Neural cell (in vitro differentiated cells): ENCODE results near the gene MAD1L1. TPM values are rescaled to one million over a fixed set of nuclear protein-coding genes. Genes with fewer than 3 reads are reported as not detected.

Experiments used
- H2AFZ ChIP-seq: fragments of 200-600, 300-800 bp; sonication (generic), shearing (Covaris generic); 2 replicates; pipeline ENCODE4 v1.6.0; 2014; ENCODE audit warnings: low read depth, mild to moderate bottlenecking, antibody characterized with exemption, low read length, moderate library complexity
- H3F3A ChIP-seq: fragments of 200-600 bp; shearing (Covaris generic); 2 replicates; pipeline ENCODE4 v1.6.1; 2016; ENCODE audit warnings: mild to moderate bottlenecking, moderate library complexity, mixed read lengths, antibody characterized with exemption, low read length; ENCODE audit not compliant: insufficient read depth, poor library complexity, severe bottlenecking
- H3K27ac ChIP-seq: fragments of 200-600, 300-800 bp; sonication (generic), shearing (Covaris generic); 2 replicates; pipeline ENCODE4 v1.5.1; 2014; ENCODE audit warnings: mild to moderate bottlenecking, low read length, moderate library complexity
- H3K27me3 ChIP-seq: fragments of 300-800, 200-600 bp; sonication (generic), shearing (Covaris generic); 2 replicates; pipeline ENCODE4 v1.6.0; 2014; ENCODE audit warnings: mild to moderate bottlenecking, low read depth, low read length, moderate library complexity; ENCODE audit not compliant: insufficient read depth
- H3K36me3 ChIP-seq: fragments of 300-800, 200-600 bp; sonication (generic), shearing (Covaris generic); 2 replicates; pipeline ENCODE4 v1.5.1; 2014; ENCODE audit warnings: mild to moderate bottlenecking, antibody characterized with exemption, low read length, moderate library complexity; ENCODE audit not compliant: insufficient read depth
- H3K4me2 ChIP-seq: fragments of 300-800, 200-600 bp; sonication (generic), shearing (Covaris generic); 2 replicates; pipeline ENCODE4 v1.6.0; 2014; ENCODE audit warnings: mild to moderate bottlenecking, low read length
- H3K4me3 ChIP-seq: fragments of 300-800, 200-600 bp; sonication (generic), shearing (Covaris generic); 2 replicates; pipeline ENCODE4 v1.5.1; 2014; ENCODE audit warnings: mild to moderate bottlenecking, low read length, moderate library complexity
- H3K79me2 ChIP-seq: fragments of 200-600 bp; shearing (Covaris generic); replicated peaks from 2 replicates; pipeline ENCODE4 v1.6.0; 2014; ENCODE audit warnings: mild to moderate bottlenecking, low read length, moderate library complexity; ENCODE audit not compliant: insufficient read depth
- H3K9ac ChIP-seq: fragments of 300-800, 200-600 bp; sonication (generic), shearing (Covaris generic); 2 replicates; pipeline ENCODE4 v1.6.1; 2016; ENCODE audit warnings: mild to moderate bottlenecking, low read length, mixed read lengths
- H3K9me2 ChIP-seq: fragments of 200-600 bp; shearing (Covaris generic); 2 replicates; pipeline ENCODE4 v1.6.1; 2016; ENCODE audit warnings: mild to moderate bottlenecking, low read length, mixed read lengths; ENCODE audit not compliant: insufficient read depth
- H3K9me3 ChIP-seq: fragments of 200-600, 300-800 bp; sonication (generic), shearing (Covaris generic); 2 replicates; pipeline ENCODE4 v1.6.1; 2016; ENCODE audit warnings: mild to moderate bottlenecking, mixed run types, low read length, moderate library complexity, mixed read lengths
- H4K20me1 ChIP-seq: fragments of 200-600 bp; shearing (Covaris generic); 2 replicates; pipeline ENCODE4 v1.6.1; 2016; ENCODE audit warnings: mild to moderate bottlenecking, mixed run types; ENCODE audit not compliant: insufficient read depth
- EP300 ChIP-seq: fragments of 450-650 bp; conservative IDR thresholded peaks from 2 replicates; pipeline ENCODE4 v1.6.1; 2014; ENCODE audit warnings: antibody characterized with exemption, mild to moderate bottlenecking, moderate library complexity; ENCODE audit not compliant: poor library complexity, severe bottlenecking
- EZH2 ChIP-seq: fragments of 200-600, 300-800 bp; shearing (Covaris generic), sonication (generic); IDR thresholded peaks from 2 replicates; pipeline ENCODE4 v1.6.1; 2014; ENCODE audit warnings: antibody characterized with exemption, low read length, borderline replicate concordance, mild to moderate bottlenecking; ENCODE audit not compliant: insufficient read depth, poor library complexity, severe bottlenecking
- MXI1 ChIP-seq: fragments of 450-650 bp; conservative IDR thresholded peaks from 2 replicates; pipeline ENCODE4 v1.6.1; 2014; ENCODE audit warnings: antibody characterized with exemption, mild to moderate bottlenecking; ENCODE audit not compliant: poor library complexity, severe bottlenecking
- POLR2AphosphoS5 ChIP-seq: IDR thresholded peaks from 2 replicates; pipeline ENCODE4 v1.6.1; 2012
- RAD21 ChIP-seq: fragments of 450-650 bp; conservative IDR thresholded peaks from 2 replicates; pipeline ENCODE4 v1.6.1; 2014; ENCODE audit warnings: antibody characterized with exemption, mild to moderate bottlenecking, moderate library complexity
- SMC3 ChIP-seq: fragments of 450-650 bp; conservative IDR thresholded peaks from 2 replicates; pipeline ENCODE4 v1.6.1; 2014; ENCODE audit warnings: antibody characterized with exemption, mild to moderate bottlenecking, moderate library complexity; ENCODE audit not compliant: poor library complexity
- TAF1 ChIP-seq: IDR thresholded peaks from 2 replicates; pipeline ENCODE4 v1.6.1; 2012; ENCODE audit warnings: low read depth
- polyA plus RNA-seq: library from polyadenylated mRNA; depleted of rRNA; stranded (reverse); fragments of >200 nt; gene quantifications from 2 replicates; pipeline ENCODE4 v1.2.3, GENCODE V29; 2014
- TF ChIP-seq, protein P1 (sequence below): fragments of 450-650 bp; IDR thresholded peaks from 2 replicates; pipeline ENCODE4 v1.5.1; 2014; ENCODE audit warnings: antibody characterized with exemption, mild to moderate bottlenecking, moderate library complexity; ENCODE audit not compliant: poor library complexity, severe bottlenecking
- TF ChIP-seq, protein P2 (sequence below): IDR thresholded peaks from 2 replicates; pipeline ENCODE4 v1.6.1; 2012; ENCODE audit warnings: borderline replicate concordance

The MAD1L1 gene
- polyA plus RNA-seq, 1 donor from 2014 or later: 31.4 TPM

DNA sequence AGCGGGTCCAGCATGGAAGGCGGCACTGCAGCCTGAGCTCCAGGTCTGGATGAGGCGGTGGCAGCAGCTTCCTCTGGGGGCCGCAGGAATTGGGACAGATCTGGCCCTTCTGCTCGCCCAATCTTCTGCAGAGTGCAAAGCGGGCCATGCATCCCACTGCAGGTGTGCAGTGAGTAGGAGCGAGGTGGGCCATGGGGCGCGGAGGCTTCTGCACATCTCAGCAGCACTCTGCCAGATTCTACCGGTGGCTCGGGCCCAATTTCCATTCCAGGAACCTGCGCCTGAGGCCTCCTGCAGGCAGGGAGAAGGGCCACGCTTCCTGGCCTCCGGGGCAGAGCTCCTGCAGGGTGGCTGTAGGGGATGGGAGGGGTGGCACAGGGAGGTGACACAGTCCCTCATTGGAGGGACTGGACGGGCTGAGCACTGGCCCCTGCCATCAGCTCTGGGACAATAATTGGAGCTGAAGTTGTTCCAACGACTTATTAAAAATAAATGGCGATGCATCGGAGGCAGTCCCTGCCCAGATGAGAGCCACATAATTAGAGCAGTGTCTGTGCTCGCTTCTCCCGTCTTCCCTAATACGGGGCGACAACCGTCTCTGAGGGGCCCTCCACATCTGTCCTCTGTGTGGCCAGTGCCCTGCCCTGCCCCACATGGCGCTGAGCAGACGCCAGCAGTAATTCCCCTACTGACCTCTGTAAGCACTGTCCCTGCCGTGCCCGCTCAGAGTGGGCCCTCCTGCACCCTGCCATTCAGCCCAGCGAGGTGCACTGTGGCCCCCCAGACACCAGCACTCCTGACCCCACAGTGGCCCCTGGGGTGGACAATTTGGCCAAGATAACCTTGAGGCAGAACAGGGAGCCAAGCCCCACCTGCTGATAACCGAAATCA lies 365.1 kb downstream of the MAD1L1 start:
- Histone ChIP-seq H3K36me3 (no peaks in the 10 kb centered on the region), H2AFZ (no peak overlapping the region), H3K27ac (no peak overlapping the region), H3K79me2 (no peaks in the 10 kb centered on the region), H3F3A (no peaks in the 10 kb centered on the region), H3K4me2 (no peak overlapping the region), H3K27me3 (no peaks in the 10 kb centered on the region), H4K20me1 (no peaks in the 10 kb centered on the region), H3K4me3 (no peak overlapping the region), H3K9ac (no peak overlapping the region), H3K9me2 (no peaks in the 10 kb centered on the region), H3K9me3 (no peaks in the 10 kb centered on the region)
- TF ChIP-seq TAF1 (no peak), MXI1 (no peak), SMC3 (no peak), RAD21 (no peak), EP300 (no peak), EZH2 (no peak), POLR2AphosphoS5 (no peak)
- TF ChIP-seq, protein P1, sequence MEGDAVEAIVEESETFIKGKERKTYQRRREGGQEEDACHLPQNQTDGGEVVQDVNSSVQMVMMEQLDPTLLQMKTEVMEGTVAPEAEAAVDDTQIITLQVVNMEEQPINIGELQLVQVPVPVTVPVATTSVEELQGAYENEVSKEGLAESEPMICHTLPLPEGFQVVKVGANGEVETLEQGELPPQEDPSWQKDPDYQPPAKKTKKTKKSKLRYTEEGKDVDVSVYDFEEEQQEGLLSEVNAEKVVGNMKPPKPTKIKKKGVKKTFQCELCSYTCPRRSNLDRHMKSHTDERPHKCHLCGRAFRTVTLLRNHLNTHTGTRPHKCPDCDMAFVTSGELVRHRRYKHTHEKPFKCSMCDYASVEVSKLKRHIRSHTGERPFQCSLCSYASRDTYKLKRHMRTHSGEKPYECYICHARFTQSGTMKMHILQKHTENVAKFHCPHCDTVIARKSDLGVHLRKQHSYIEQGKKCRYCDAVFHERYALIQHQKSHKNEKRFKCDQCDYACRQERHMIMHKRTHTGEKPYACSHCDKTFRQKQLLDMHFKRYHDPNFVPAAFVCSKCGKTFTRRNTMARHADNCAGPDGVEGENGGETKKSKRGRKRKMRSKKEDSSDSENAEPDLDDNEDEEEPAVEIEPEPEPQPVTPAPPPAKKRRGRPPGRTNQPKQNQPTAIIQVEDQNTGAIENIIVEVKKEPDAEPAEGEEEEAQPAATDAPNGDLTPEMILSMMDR: no peak
- TF ChIP-seq, protein P2, sequence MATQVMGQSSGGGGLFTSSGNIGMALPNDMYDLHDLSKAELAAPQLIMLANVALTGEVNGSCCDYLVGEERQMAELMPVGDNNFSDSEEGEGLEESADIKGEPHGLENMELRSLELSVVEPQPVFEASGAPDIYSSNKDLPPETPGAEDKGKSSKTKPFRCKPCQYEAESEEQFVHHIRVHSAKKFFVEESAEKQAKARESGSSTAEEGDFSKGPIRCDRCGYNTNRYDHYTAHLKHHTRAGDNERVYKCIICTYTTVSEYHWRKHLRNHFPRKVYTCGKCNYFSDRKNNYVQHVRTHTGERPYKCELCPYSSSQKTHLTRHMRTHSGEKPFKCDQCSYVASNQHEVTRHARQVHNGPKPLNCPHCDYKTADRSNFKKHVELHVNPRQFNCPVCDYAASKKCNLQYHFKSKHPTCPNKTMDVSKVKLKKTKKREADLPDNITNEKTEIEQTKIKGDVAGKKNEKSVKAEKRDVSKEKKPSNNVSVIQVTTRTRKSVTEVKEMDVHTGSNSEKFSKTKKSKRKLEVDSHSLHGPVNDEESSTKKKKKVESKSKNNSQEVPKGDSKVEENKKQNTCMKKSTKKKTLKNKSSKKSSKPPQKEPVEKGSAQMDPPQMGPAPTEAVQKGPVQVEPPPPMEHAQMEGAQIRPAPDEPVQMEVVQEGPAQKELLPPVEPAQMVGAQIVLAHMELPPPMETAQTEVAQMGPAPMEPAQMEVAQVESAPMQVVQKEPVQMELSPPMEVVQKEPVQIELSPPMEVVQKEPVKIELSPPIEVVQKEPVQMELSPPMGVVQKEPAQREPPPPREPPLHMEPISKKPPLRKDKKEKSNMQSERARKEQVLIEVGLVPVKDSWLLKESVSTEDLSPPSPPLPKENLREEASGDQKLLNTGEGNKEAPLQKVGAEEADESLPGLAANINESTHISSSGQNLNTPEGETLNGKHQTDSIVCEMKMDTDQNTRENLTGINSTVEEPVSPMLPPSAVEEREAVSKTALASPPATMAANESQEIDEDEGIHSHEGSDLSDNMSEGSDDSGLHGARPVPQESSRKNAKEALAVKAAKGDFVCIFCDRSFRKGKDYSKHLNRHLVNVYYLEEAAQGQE: no peak

DNA sequence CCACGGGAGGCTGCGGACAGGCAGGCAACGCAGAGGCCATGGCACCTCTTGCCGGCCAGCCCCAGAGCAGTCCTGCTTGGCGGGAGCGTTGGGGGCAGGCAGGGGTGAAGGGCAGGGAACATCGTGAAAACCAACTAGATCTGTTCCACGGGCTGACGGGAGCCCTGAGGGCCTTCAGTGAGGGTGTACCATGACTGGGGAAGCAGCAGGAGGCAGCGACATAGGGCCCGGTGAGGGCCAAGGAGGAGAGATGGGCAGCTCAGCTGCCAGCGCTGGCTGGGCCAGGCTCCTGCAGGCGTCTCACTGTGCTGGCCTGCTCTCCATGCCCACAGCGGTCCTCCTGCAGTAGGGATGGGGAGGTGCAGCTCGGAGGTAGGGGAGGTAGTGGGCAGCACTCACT lies 366.1 kb downstream of the MAD1L1 start:
- Histone ChIP-seq H3K36me3 (no peaks in the 10 kb centered on the region), H3K4me3 (no peak overlapping the region), H3K9ac (no peak overlapping the region), H3K4me2 (no peak overlapping the region), H3K79me2 (no peaks in the 10 kb centered on the region), H2AFZ (no peak overlapping the region), H4K20me1 (no peaks in the 10 kb centered on the region), H3K9me3 (no peaks in the 10 kb centered on the region), H3F3A (no peaks in the 10 kb centered on the region), H3K27ac (no peak overlapping the region), H3K27me3 (no peaks in the 10 kb centered on the region), H3K9me2 (no peaks in the 10 kb centered on the region)
- TF ChIP-seq, protein P2: no peak
- TF ChIP-seq POLR2AphosphoS5: no peak
- TF ChIP-seq SMC3: no peak
- no peak for TF ChIP-seq EP300
- TF ChIP-seq, protein P1: no peak
- TF ChIP-seq TAF1: no peak
- TF ChIP-seq MXI1: no peak
